Stomach smooth muscle (tissue), 2 donors: ENCODE measurements around the gene METTL8.
"Not testable (repeated sequence)": the region's sequence is repeated elsewhere in the genome, so short reads cannot be mapped to it uniquely, and the experiment has no call there.

Source experiments
- H3K27ac ChIP-seq: one replicate; pipeline ENCODE4 v1.7.0; 2013; ENCODE audit warnings: mild to moderate bottlenecking, low read length, inconsistent platforms
- H3K27me3 ChIP-seq, 2 donors: one replicate each; pipeline ENCODE4 v1.7.0; 2013; ENCODE audit warnings: low read length in 2 of 2; ENCODE audit not compliant: insufficient read depth in 2 of 2, control insufficient read depth in 1 of 2
- H3K36me3 ChIP-seq, 2 donors: one replicate each; pipeline ENCODE4 v1.7.0; 2013; ENCODE audit warnings: low read length in 2 of 2; ENCODE audit not compliant: control insufficient read depth in 2 of 2, insufficient read depth in 2 of 2
- H3K4me1 ChIP-seq: one replicate; pipeline ENCODE4 v1.7.0; 2013; ENCODE audit warnings: low read length; ENCODE audit not compliant: control insufficient read depth, insufficient read depth
- H3K4me3 ChIP-seq, 2 donors: one replicate each; pipeline ENCODE4 v1.7.0; 2013; ENCODE audit warnings: low read length in 2 of 2
- H3K9ac ChIP-seq, 2 donors: one replicate each; pipeline ENCODE4 v1.7.0; 2013; ENCODE audit warnings: low read length in 2 of 2, mild to moderate bottlenecking in 1 of 2
- H3K9me3 ChIP-seq, 2 donors: one replicate each; pipeline ENCODE4 v1.7.0; 2013; ENCODE audit warnings: low read length in 2 of 2; ENCODE audit not compliant: control insufficient read depth in 2 of 2
- donor health status: healthy.
- donor health status: Pancreatic carcinoma.

The METTL8 gene

DNA sequence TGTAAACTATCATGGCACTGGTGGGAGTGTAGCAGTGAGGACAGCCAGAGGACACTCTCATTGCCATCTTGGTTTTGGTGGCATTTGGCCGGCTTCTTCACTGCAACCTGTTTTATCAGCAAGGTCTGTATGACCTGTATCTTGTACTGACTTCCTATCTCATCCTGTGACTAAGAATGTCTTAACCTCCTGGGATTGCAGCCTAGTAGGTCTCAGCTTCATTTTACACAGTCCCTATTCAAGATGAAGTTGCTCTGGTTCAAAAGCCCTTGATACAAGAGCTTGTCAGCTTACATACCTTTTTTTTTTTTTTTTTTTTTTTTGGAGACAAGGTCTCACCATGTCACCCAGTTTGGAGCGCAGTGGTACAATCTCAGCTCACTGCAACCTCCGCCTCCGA, 110.9 kb downstream of the METTL8 start:
- Histone ChIP-seq H3K27me3 (no peaks in the 10 kb centered on the region), H3K9ac (no peak overlapping the region), H3K9me3 (no peaks in the 10 kb centered on the region), H3K36me3 (no peaks in the 10 kb centered on the region), H3K27ac (no peak overlapping the region), H3K4me1 (peaks cover 18% of the 10 kb centered on the region), H3K4me3 (no peak overlapping the region)

DNA sequence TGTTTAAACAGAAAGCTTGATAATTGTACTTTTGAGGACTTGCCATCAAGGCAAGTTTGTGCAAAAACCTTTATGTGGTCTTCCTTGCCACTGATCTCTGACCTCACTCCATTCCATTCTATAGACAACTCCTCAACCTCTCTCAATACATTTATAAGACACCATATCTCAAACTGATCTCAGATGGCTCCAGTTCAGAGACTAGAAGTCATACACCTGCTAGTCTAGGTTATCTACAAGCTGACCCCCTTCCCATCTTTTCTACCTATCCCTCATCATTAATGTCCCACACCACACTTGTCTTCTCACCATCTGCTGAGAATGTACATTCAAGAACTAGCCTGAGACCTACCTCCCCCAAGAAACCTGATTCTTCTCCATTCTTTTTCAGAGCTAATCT, 113.1 kb downstream of the METTL8 start:
- Histone ChIP-seq H3K27ac (peak overlapping the region; percentile 53), H3K9me3 (no peaks in the 10 kb centered on the region), H3K4me1 (peaks cover 34% of the 10 kb centered on the region), H3K4me3 (no peak overlapping the region), H3K36me3 (peaks cover 0 to 2% of the 10 kb centered on the region in 2 donors), H3K9ac (peak overlapping the region in 1 of 2 donors; percentile 1), H3K27me3 (no peaks in the 10 kb centered on the region)

DNA sequence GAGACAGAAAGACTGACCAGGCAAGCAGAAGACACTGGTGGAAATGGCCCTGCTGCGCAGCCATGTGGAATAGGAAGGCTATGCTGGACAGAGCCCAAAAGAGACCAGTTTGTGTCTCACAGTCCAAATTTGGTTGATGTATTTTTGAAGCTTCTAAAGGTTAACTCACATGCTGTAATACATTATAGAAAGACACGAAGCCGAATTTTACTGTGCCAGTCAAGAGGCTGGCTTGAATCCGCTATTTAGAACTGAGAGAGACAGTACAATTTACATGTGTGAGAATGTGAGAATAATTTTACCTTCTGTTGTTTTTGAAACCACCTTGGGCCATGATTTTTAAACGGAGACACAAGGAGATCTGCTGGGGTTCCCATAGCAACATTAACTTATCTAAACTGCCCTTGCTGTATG, 113.6 kb downstream of the METTL8 start:
- H3K36me3 ChIP-seq = peaks cover 0 to 2% of the 10 kb centered on the region in 2 donors
- peak overlapping the region; percentile 53 for H3K27ac ChIP-seq
- no peaks in the 10 kb centered on the region for H3K27me3 ChIP-seq
- no peak overlapping the region for H3K4me3 ChIP-seq
- H3K9me3 ChIP-seq = no peaks in the 10 kb centered on the region
- H3K4me1 ChIP-seq = peaks cover 35% of the 10 kb centered on the region
- no peak overlapping the region for H3K9ac ChIP-seq

DNA sequence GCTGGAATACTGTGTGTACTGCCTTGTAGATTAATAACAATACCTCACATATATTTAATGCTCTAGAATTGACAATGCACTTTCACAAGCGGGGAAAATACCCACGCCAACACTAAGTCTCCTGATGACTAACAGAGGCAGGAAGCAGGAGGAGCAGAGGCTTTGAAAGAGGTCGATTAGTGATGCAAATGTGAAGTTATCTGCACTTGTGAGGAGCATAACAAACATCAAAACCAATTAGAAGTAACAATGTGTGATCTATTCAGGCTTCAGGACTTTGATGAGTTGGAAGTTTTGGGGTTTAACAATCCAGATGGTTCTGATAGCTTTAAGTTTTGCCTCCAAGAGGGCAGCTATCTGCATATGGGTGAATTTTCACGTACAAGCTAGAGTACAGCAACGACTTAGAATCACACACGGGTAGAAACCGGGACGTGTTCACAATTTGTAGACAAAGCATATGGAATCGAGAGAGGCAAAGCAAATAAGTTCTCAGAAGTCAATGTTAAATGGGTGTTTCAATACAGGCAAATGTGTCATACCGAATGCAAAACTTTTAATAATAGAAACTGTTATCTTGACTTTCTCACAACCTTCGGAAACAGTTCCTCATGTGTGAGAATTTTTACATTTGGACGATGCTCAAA, 114.5 kb downstream of the METTL8 start:
- Histone ChIP-seq H3K4me3 (no peak overlapping the region), H3K4me1 (peaks cover 35% of the 10 kb centered on the region), H3K9me3 (no peaks in the 10 kb centered on the region), H3K27me3 (no peaks in the 10 kb centered on the region), H3K36me3 (peaks cover 0 to 2% of the 10 kb centered on the region in 2 donors), H3K9ac (peak overlapping the region in 1 of 2 donors; percentile 22), H3K27ac (peak overlapping the region; percentile 77)

DNA sequence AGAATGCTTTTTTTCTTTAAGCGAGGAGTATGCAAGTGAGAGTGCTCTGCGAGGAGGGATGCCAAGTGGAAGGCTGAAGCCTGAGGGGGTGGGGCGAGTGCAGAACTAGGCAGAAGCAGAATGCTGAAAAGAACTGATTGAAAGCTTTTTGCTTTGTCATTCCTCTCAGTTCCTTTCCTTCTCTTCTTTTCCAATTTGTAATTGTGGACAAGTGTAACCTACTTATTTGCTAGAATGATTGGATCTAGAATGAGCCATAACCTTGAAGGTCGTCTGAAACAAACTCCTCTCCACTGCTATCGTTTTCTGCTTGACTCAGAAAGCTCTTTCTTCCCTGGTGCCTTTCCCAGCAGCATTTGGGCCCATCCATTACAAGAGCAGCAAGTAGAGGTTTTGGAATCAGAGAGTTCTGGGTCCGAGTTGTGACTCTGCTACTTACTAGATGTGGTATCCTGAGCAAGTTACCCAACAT, 115.3 kb downstream of the METTL8 start:
- H3K9me3 ChIP-seq = no peaks in the 10 kb centered on the region
- H3K36me3 ChIP-seq = peaks cover 0 to 2% of the 10 kb centered on the region in 2 donors
- H3K27me3 ChIP-seq = no peaks in the 10 kb centered on the region
- H3K27ac ChIP-seq = peak overlapping the region; percentile 77
- H3K9ac ChIP-seq = no peak overlapping the region
- H3K4me3 ChIP-seq = peak overlapping the region in 1 of 2 donors; percentile 8
- H3K4me1 ChIP-seq = peaks cover 35% of the 10 kb centered on the region

DNA sequence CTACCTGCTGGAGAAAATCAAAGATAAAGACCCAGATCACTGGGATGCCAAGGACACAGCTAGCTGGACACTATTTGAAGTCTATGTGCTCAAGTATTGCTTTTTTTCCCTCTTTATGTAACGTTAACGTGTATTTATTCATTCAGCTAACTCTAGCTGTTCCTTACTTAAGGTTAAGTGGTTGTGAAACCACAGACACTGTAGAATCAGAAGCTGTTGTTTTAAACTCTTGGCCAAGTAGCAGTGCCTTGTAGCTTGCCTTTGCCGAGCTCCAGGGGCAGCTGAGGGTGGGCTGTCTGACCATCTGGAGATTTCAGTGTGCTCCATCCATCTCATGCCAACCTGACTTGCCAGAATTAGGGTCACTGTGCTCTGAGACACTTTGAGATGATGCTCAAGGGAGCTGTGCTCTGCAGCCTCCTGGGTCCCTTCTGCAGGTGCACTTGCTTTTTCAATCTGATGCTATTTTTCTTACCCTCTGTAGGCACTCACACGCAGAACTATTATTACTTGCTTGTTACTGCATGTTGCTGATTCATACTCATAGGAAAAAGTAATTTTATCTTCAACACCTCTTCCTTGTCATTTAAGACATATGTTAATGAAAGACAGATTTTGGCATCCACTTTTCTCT, 116.2 kb downstream of the METTL8 start:
- H3K9me3 ChIP-seq = no peaks in the 10 kb centered on the region
- no peaks in the 10 kb centered on the region for H3K27me3 ChIP-seq
- H3K4me1 ChIP-seq = peaks cover 35% of the 10 kb centered on the region
- peaks cover 0 to 2% of the 10 kb centered on the region in 2 donors for H3K36me3 ChIP-seq
- peak overlapping the region; percentile 53 for H3K27ac ChIP-seq
- H3K9ac ChIP-seq = no peak overlapping the region
- no peak overlapping the region for H3K4me3 ChIP-seq

DNA sequence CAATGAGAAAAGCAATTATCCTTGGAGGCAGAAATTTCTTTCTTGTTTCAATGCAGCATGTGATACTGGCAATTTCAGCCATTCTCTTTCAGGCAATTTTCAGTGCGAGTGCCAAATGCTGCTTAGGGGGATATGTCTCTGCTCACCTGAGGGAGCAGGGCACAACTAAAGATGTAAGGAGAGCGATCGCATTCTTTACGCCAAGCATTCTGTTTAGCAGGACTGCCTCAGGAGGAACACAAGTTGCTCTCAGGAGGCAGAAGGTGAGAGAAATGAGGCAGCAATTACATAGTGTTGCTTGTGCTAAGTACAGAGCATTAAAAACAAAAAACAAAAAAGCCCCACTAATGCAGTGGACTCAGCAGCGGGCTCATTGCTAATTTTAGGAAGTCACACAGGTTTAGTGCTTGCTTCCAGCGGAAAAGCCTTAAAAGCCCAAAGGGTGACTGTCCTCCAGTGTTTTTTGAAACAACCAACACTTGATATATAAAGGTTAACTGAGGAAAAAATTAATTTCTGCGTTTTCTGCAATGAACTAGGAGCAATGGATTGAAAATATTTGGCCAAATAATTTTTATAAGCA, 116.9 kb downstream of the METTL8 start:
- Histone ChIP-seq H3K27ac (peak overlapping the region; percentile 53), H3K9ac (no peak overlapping the region), H3K9me3 (peaks cover 0 to 1% of the 10 kb centered on the region in 2 donors), H3K4me1 (peaks cover 35% of the 10 kb centered on the region), H3K27me3 (no peaks in the 10 kb centered on the region), H3K4me3 (no peak overlapping the region), H3K36me3 (peaks cover 0 to 2% of the 10 kb centered on the region in 2 donors)

DNA sequence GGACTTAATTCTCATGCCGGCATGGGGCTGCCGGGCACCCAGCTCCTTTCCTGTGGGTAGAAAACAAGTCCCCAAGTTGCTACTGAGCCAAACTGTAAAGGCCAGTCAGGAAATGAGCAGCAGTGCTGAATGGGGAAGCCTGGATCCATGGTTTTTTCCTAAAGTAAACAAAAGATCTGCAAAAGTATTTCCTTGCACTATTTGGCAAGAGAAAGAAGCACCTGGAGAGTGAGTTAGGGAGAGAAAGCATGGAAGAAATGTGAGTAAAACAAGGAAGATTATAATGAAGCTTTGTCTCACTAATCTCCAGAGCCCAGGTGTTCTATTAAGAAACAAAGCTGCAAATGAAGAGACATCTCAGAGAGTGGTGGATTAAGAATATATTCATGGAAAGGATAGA, 117.6 kb downstream of the METTL8 start:
- H3K9me3 ChIP-seq = peaks cover 0 to 2% of the 10 kb centered on the region in 2 donors

DNA sequence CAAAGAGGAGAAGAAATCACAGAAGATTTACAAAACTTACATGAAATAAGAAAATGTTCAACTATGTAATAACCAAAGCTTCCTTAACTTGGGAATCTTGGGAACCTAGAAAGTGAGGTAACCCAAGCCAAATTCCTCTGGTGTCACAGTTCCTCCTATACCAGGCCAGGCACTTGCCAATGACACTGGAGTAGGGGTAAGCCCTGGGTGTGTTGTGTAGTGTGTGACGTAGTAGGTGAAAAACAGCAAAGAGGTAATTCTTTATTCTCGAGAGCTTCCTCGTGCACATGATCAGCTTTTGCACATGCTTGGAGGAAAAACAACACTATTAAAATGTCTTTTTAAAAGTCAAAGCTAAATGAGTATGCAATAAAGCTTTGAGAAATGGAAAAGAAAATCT, 118.0 kb downstream of the METTL8 start:
- Histone ChIP-seq H3K9ac (no peak overlapping the region), H3K4me1 (peaks cover 35% of the 10 kb centered on the region), H3K36me3 (peaks cover 0 to 2% of the 10 kb centered on the region in 2 donors), H3K4me3 (no peak overlapping the region), H3K27me3 (no peaks in the 10 kb centered on the region), H3K27ac (peak overlapping the region; percentile 50), H3K9me3 (peaks cover 0 to 2% of the 10 kb centered on the region in 2 donors)

More for the DNA sequence above, 117.6 kb downstream of the METTL8 start:
- H3K27me3 ChIP-seq = no peaks in the 10 kb centered on the region
- peaks cover 0 to 2% of the 10 kb centered on the region in 2 donors for H3K36me3 ChIP-seq
- H3K4me3 ChIP-seq = no peak overlapping the region
- H3K9ac ChIP-seq = no peak overlapping the region
- H3K4me1 ChIP-seq = peaks cover 35% of the 10 kb centered on the region
- H3K27ac ChIP-seq = peak overlapping the region; percentile 50

DNA sequence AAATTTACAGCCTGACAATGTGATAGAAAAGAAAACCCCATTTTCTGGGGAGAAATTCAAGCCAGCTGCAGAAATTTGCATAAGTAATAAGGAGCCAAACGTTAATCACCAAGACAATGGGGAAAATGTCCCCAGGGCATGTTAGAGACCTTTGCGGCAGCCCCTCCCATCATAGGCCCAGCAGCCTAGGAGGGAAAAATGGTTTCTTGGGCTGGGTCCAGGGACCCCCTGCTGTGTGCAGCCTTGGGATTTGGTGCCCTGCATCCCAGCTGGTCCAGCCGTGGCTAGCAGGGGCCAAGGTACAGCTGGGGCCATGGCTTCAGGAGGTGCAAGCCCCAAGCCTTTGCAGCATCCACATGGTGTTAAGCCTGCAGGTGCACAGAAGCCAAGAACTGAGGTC, 121.6 kb downstream of the METTL8 start:
- H3K9me3 ChIP-seq, H3K9ac ChIP-seq, H3K27me3 ChIP-seq, H3K36me3 ChIP-seq, H3K27ac ChIP-seq, H3K4me3 ChIP-seq: not testable (repeated sequence)
- peaks cover 12% of the 10 kb centered on the region for H3K4me1 ChIP-seq

DNA sequence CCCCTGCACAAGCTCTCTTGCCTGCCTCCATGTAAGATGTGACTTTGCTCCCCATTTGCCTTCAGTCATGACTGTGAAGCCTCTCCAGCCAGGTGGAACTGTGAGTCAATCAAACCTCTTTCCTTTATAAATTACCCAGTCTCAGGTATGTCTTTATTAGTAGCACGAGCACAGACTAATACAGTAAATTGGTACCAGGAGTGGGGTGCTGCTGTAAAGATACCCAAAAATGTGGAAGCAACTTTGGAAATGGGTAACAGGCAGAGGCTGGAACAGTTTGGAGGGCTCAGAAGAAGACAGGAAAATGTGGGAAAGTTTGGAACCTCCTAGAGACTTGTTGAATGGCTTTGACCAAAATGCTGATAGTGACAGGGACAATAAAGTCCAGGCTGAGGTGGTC, 122.2 kb downstream of the METTL8 start:
- not testable (repeated sequence) for H3K36me3 ChIP-seq, H3K27me3 ChIP-seq, H3K4me3 ChIP-seq, H3K27ac ChIP-seq, H3K4me1 ChIP-seq, H3K9me3 ChIP-seq, H3K9ac ChIP-seq
